Fibroblast of pulmonary artery (primary cell): ENCODE measurements around the gene PCBP1.
"Not testable (repeated sequence)": the region's sequence is repeated elsewhere in the genome, so short reads cannot be mapped to it uniquely, and the experiment has no call there.

Experiments
- DNase-seq: peaks from one replicate; pipeline ENCODE4 v3.0.0-alpha.2; 2010; ENCODE audit warnings: low read depth
- H3K4me3 ChIP-seq: replicated peaks from 2 replicates; pipeline ENCODE4 v1.5.1; 2011; ENCODE audit warnings: low read depth, mild to moderate bottlenecking, control low read depth, low read length, moderate library complexity
- CTCF ChIP-seq: IDR thresholded peaks from 2 replicates; pipeline ENCODE4 v1.5.1; 2011; ENCODE audit warnings: mild to moderate bottlenecking, control low read depth, low read length, inconsistent platforms; ENCODE audit errors: missing control alignments

The PCBP1 gene

GRCh38 chr2:70045405-70045804 is 41.9 kb upstream of the PCBP1 start:
- no peak overlapping the region for H3K4me3 ChIP-seq
- no peak for TF ChIP-seq CTCF
- DNase-seq = no peak

- no peak overlapping the region for H3K4me3 ChIP-seq
- DNase-seq = no peak
- no peak for TF ChIP-seq CTCF
Measured at GRCh38 chr2:70045932-70046331, 41.3 kb upstream of the PCBP1 start.

GRCh38 chr2:70046534-70046933 is 40.7 kb upstream of the PCBP1 start:
- H3K4me3 ChIP-seq = no peak overlapping the region
- DNase-seq = no peak
- TF ChIP-seq CTCF = no peak

- no peak for DNase-seq
- TF ChIP-seq CTCF = no peak
- H3K4me3 ChIP-seq = no peak overlapping the region
Measured at GRCh38 chr2:70047451-70047850, 39.8 kb upstream of the PCBP1 start.

GRCh38 chr2:70049255-70049654 is 38.0 kb upstream of the PCBP1 start:
- TF ChIP-seq CTCF = no peak
- no peak overlapping the region for H3K4me3 ChIP-seq

GRCh38 chr2:70050631-70051425 is 36.4 kb upstream of the PCBP1 start:
- no peak overlapping the region for H3K4me3 ChIP-seq
- DNase-seq = no peak
- TF ChIP-seq CTCF = no peak

More at GRCh38 chr2:70049255-70049654, 38.0 kb upstream of the PCBP1 start:
- DNase-seq = no peak

GRCh38 chr2:70055259-70055658 is 32.0 kb upstream of the PCBP1 start:
- not testable (repeated sequence) for DNase-seq, H3K4me3 ChIP-seq
